ENCODE measurements around the gene ZNF436. TPM values are rescaled to one million over a fixed set of nuclear protein-coding genes. Genes with fewer than 3 reads are reported as not detected.

ZNF436 gene
- total and polyA plus RNA-seq, 2 of the 13 experiments (the other 11 are each of a cell fraction or from before 2014, with no cell fraction given) = 4.3 to 9.9 TPM

DNA sequence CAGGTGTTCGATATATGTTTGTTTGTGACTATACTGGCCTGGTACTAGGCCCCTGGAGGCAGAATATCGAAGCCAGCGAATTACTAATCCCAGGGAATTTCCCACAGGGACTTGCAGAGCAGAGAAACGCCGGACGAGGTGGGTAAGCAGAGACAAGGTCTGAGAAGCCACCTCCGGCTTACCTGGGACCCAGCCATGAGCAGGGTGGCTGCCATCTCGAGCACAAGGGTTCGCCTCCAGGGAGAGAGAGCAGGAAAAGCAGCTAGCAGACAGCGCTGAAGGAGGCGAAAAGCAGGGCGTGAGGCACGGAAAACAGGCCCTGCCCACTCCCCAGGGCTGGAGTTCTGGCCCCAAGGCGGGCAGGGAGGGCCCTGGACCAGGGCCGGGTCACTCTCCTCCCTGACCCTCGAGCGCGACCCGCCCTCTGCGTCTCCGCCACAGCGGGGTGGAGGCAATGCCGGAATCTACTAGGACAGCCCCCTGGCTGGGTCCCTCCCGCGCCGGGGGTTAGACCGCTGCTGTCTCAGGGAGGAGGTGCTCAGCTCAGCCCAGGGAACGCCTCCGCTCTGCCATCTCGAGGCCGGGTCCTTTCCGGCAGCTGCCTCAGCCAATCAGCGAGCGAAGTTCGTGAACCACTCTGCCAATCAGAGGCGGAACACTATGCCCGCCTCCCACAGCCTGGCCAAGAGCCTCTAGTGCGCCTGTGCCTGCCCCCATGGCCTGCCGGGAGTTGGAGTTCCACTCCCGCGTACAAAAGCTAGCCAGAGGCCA lies 1.7 kb downstream of the ZNF436 start (continued):
- TF ChIP-seq ZNF460 (CRISPR knock-in tag; IDR thresholded peaks at IDR 0.05; ENCODE audit: borderline replicate concordance) (no peak), ZNF253 (CRISPR knock-in tag; IDR thresholded peaks at IDR 0.05; ENCODE audit: borderline replicate concordance) (no peak), ZKSCAN5 (CRISPR knock-in tag; IDR thresholded peaks at IDR 0.05) (peak; percentile 30; the same call in 1 of the 2 replicates), AHR (CRISPR knock-in tag; IDR thresholded peaks at IDR 0.05) (0 out of 2 replicates have a peak, but pooled peaks have one; percentile 3), POLR2A (IDR thresholded peaks at IDR 0.05; ENCODE audit: insufficient read depth in 1 of 2, low read depth in 2 of 2, low read length in 2 of 2) (peak; percentile 85 to 86), KLF16 (CRISPR knock-in tag; IDR thresholded peaks at IDR 0.05) (0 out of 4 replicates have a peak, but pooled peaks of 1 of the 2 experiments have one; percentile 34), ARNT (IDR thresholded peaks at IDR 0.05) (no peak), TBX2 (CRISPR knock-in tag; IDR thresholded peaks at IDR 0.05; ENCODE audit: borderline replicate concordance) (peak; percentile 58; the same call in 1 of the 2 replicates), KMT2A (CRISPR knock-in tag; IDR thresholded peaks at IDR 0.05) (peak; percentile 47; the same call in 1 of the 2 replicates), SNAI1 (CRISPR knock-in tag; IDR thresholded peaks at IDR 0.05; ENCODE audit: borderline replicate concordance) (no peak; the same call in 1 of the 2 replicates), GATAD2A (CRISPR knock-in tag; IDR thresholded peaks at IDR 0.05) (peak; percentile 65), ZNF546 (CRISPR knock-in tag; conservative IDR thresholded peaks at IDR 0.05) (no peak), ZKSCAN1 (IDR thresholded peaks at IDR 0.05; ENCODE audit: low read length) (no peak), ZUFSP (CRISPR knock-in tag; IDR thresholded peaks at IDR 0.05; ENCODE audit: borderline replicate concordance) (no peak), MIXL1 (CRISPR knock-in tag; IDR thresholded peaks at IDR 0.05) (0 out of 2 replicates have a peak, but pooled peaks have one; percentile 6), HNRNPLL (IDR thresholded peaks at IDR 0.05; ENCODE audit: low read depth, low read length, poor library complexity, severe bottlenecking) (peak; percentile 75), AGO1 (IDR thresholded peaks at IDR 0.05; ENCODE audit: low read depth, low read length, poor library complexity, severe bottlenecking) (peak; percentile 12), BCL3 (CRISPR knock-in tag; IDR thresholded peaks at IDR 0.05) (0 out of 2 replicates have a peak, but pooled peaks have one; percentile 13), JUND (CRISPR knock-in tag; IDR thresholded peaks at IDR 0.05) (no peak), IRF2 (CRISPR knock-in tag; IDR thresholded peaks at IDR 0.05) (peak; percentile 62; the same call in 1 of the 2 replicates)
- TF ChIP-seq, protein P1, sequence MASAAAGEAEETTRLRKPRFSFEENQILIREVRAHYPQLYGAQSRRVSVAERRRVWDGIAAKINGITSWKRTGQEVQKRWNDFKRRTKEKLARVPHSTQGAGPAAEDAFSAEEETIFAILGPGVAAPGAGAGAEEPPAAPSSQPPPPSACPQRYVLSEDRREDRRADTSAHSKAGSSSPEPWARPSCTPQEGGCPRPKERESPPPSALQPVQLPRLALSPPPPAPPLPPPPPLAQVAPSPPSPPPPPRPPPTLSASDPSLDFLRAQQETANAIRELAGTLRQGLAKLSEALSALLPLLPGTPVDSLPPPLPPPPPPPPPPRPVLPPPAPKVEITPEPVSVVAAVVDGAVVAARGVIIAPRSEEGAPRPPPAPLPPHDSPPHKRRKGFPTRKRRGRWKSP (CRISPR knock-in tag; IDR thresholded peaks at IDR 0.05) = no peak
- TF ChIP-seq, protein P2, sequence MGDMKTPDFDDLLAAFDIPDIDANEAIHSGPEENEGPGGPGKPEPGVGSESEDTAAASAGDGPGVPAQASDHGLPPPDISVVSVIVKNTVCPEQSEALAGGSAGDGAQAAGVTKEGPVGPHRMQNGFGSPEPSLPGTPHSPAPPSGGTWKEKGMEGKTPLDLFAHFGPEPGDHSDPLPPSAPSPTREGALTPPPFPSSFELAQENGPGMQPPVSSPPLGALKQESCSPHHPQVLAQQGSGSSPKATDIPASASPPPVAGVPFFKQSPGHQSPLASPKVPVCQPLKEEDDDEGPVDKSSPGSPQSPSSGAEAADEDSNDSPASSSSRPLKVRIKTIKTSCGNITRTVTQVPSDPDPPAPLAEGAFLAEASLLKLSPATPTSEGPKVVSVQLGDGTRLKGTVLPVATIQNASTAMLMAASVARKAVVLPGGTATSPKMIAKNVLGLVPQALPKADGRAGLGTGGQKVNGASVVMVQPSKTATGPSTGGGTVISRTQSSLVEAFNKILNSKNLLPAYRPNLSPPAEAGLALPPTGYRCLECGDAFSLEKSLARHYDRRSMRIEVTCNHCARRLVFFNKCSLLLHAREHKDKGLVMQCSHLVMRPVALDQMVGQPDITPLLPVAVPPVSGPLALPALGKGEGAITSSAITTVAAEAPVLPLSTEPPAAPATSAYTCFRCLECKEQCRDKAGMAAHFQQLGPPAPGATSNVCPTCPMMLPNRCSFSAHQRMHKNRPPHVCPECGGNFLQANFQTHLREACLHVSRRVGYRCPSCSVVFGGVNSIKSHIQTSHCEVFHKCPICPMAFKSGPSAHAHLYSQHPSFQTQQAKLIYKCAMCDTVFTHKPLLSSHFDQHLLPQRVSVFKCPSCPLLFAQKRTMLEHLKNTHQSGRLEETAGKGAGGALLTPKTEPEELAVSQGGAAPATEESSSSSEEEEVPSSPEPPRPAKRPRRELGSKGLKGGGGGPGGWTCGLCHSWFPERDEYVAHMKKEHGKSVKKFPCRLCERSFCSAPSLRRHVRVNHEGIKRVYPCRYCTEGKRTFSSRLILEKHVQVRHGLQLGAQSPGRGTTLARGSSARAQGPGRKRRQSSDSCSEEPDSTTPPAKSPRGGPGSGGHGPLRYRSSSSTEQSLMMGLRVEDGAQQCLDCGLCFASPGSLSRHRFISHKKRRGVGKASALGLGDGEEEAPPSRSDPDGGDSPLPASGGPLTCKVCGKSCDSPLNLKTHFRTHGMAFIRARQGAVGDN (CRISPR knock-in tag; IDR thresholded peaks at IDR 0.05) = peak; percentile 67

Measured in HepG2 (cell line).